Lower lobe of right lung (tissue), 2 donors: ENCODE measurements around the gene COL23A1. TPM values are rescaled to one million over a fixed set of nuclear protein-coding genes. Genes with fewer than 3 reads are reported as not detected.
A peak's percentile ranks its signal among the peaks of the same experiment; 100 is the strongest.

Experiments used
- ATAC-seq, 2 donors: fragments of 200-7000 bp; cut with Tn5 transposase; one replicate each; pipeline ENCODE4 v1.9.1; 2020 to 2022; ENCODE audit warnings: mild to moderate bottlenecking in 2 of 2, moderate library complexity in 2 of 2
- DNase-seq: peaks from one replicate; pipeline ENCODE4 v3.0.0-alpha.2; 2020
- H3K27ac ChIP-seq: fragments of 200-600 bp; one replicate; pipeline ENCODE4 v1.8.0; 2022
- H3K27me3 ChIP-seq: fragments of 200-600 bp; one replicate; pipeline ENCODE4 v1.8.0; 2022; ENCODE audit warnings: low read depth
- H3K36me3 ChIP-seq: fragments of 200-600 bp; one replicate; pipeline ENCODE4 v1.8.0; 2022; ENCODE audit warnings: mild to moderate bottlenecking
- H3K4me1 ChIP-seq: fragments of 200-600 bp; one replicate; pipeline ENCODE4 v1.8.0; 2022
- H3K4me3 ChIP-seq: fragments of 200-600 bp; one replicate; pipeline ENCODE4 v1.8.0; 2022; ENCODE audit warnings: mild to moderate bottlenecking
- H3K9me3 ChIP-seq: fragments of 200-600 bp; one replicate; pipeline ENCODE4 v1.8.0; 2022
- CTCF ChIP-seq: fragments of 200-600 bp; IDR thresholded peaks from one replicate; pipeline ENCODE4 v1.8.0; 2022; ENCODE audit warnings: antibody characterized with exemption, mild to moderate bottlenecking
- intact Hi-C: fragments of 100-400 bp; cut with DNase I; formaldehyde crosslinking; loops from one replicate; pipeline ENCODE4 v1.11.0; 2022
- total RNA-seq: library from RNA; stranded (reverse); fragmentation: NEBNext Ultra II Directional; extraction: Animal tissue kit (Norgen Biotek cat#: 25700); gene quantifications from one replicate; pipeline ENCODE4 v1.2.1, GENCODE V29; 2021
- donor health status: DM: no; HTN: yes; CAD: no; lungs with severe emphysema.

The COL23A1 gene
- total RNA-seq, 1 donor from 2014 or later: 1.2 TPM

DNA sequence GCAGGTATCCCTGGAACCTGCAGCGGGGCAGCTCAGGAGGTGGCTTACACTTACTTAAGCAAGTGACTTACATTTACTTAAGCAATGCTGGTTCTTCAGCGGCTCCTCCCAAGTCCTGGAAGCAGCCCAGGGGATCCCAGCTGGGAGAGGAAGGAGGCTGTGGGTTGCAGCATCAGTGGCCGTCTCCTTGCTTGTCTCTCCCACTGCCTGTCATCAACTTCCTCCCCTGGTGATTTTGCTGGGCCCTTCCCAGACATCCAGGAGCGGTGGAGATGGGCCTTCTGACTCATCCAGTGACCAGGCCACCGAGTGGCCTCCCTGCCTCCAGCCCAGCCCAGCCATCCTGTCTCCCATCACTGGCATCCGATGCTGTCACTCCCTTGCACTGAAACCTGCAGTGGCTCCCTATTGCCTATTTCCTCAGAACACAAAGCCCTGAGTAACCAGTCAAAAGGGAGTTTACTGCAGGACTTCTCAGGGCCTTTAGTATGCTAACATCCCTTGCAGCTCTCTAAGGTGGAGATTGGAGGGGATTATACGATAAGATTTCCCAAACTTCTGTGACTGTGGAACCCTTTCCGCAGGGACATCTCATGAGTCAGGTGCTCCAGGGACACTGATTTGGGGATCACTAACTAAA, 201.7 kb downstream of the COL23A1 start:
- intact Hi-C loops: no loop called here
- H3K27me3 ChIP-seq: peaks cover 13% of the 10 kb centered on the region
- TF ChIP-seq CTCF: no peak
- no peak overlapping the region for H3K4me3 ChIP-seq
- peaks cover 26% of the 10 kb centered on the region for H3K4me1 ChIP-seq
- peak; percentile 64 for DNase-seq
- no peak overlapping the region for H3K27ac ChIP-seq
- H3K9me3 ChIP-seq: no peaks in the 10 kb centered on the region
- peak in 1 of 2 donors; percentile 58 for ATAC-seq
- H3K36me3 ChIP-seq: no peaks in the 10 kb centered on the region

- H3K27ac ChIP-seq: no peak overlapping the region
- H3K9me3 ChIP-seq: no peaks in the 10 kb centered on the region
- intact Hi-C loops: no loop called here
- ATAC-seq (no peak), DNase-seq (peak; percentile 36)
- TF ChIP-seq CTCF: no peak
- no peak overlapping the region for H3K4me3 ChIP-seq
- H3K36me3 ChIP-seq: no peaks in the 10 kb centered on the region
- peaks cover 16% of the 10 kb centered on the region for H3K27me3 ChIP-seq
- H3K4me1 ChIP-seq: peaks cover 19% of the 10 kb centered on the region
These were observed 202.4 kb downstream of the COL23A1 start for GRCh38 chr5:178387856-178388190.

DNA sequence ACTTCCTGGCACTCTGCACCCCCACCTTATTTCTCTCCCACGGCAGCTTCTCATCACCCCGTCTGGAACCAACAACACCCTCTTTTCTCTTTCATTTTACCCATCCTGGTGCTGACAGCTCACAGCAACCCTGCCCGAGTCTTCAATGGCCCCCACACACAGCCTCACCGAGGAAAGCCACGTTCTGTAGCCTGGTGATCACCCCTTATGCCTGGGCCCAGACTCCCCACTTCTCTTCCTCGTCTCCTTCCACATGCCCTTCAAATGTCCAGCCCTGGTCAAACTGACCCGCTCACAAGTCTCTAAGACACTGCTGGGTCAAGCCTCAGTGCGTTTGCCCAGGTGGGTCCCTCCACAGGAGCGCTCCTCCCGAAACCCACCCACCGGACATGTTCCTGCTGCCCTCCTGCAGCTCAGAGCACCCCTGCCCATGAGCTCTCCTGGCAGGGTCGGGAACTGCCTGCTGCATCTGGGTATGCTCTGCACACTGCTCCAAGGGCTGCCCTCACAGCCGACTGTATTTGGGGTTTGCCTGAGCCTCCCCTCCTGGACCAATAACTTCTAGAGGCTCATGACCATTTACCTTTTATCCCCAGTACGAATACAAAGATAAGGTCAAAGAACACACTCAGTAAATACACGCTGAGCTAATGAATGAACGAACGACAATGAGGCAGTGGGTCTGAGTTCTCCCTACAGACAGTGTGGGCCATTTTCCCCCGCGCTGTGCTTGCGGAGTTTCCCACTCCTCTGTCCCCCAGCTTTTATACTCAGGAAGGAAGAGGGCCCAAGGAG, 202.9 kb downstream of the COL23A1 start:
- Histone ChIP-seq H3K9me3 (no peaks in the 10 kb centered on the region), H3K27me3 (peaks cover 16% of the 10 kb centered on the region), H3K4me3 (no peak overlapping the region), H3K27ac (no peak overlapping the region), H3K4me1 (peaks cover 14% of the 10 kb centered on the region), H3K36me3 (no peaks in the 10 kb centered on the region)
- no peak for TF ChIP-seq CTCF
- ATAC-seq (no peak), DNase-seq (peak; percentile 32)
- intact Hi-C loops: no loop called here

- ATAC-seq: no peak
- Histone ChIP-seq H3K36me3 (no peaks in the 10 kb centered on the region), H3K4me1 (peaks cover 14% of the 10 kb centered on the region), H3K27ac (no peak overlapping the region), H3K4me3 (no peak overlapping the region), H3K9me3 (no peaks in the 10 kb centered on the region), H3K27me3 (peaks cover 16% of the 10 kb centered on the region)
- intact Hi-C loops: no loop called here
- DNase-seq: peak; percentile 22
- no peak for TF ChIP-seq CTCF
These were observed 203.8 kb downstream of the COL23A1 start for GRCh38 chr5:178386336-178386931.

DNA sequence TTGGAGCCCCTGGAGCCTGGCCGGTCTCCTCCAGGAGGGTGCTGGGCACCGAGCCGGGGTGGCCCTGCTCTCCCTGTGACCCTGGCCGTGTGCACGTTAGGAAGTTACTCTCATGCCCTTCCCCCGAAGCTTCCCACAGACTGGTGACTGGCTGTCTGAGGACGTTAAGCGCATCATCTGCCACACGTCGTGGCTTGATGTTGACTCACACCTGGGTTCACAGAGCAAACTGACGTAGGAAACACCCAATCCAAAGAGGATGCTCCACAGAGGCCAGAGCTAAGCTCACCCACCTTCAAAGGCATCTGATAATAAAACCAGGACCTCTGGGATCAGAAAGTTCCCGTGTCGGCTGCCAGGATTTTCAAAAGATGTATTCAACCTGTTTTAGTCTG, 204.7 kb downstream of the COL23A1 start:
- ATAC-seq (no peak), DNase-seq (peak; percentile 24)
- Histone ChIP-seq H3K27ac (no peak overlapping the region), H3K4me1 (peaks cover 14% of the 10 kb centered on the region), H3K4me3 (no peak overlapping the region), H3K27me3 (peaks cover 16% of the 10 kb centered on the region), H3K36me3 (no peaks in the 10 kb centered on the region), H3K9me3 (no peaks in the 10 kb centered on the region)
- intact Hi-C loops: no loop called here
- TF ChIP-seq CTCF: no peak
